ENCODE measurements around the gene KIF20A. TPM values are rescaled to one million over a fixed set of nuclear protein-coding genes. Genes with fewer than 3 reads are reported as not detected.

KIF20A gene
- total RNA-seq, 1 experiment from 2014 or later, result 67.1 TPM

- Histone ChIP-seq H3K27me3 (ENCODE audit: insufficient read depth, low read length) (no peaks in the 10 kb centered on the region; the same call in 1 of the 2 replicates), H3K56ac (ENCODE audit: insufficient read length, low read depth, low read length) (no peak overlapping the region), H3K4me1 (ENCODE audit: insufficient read depth, low read length) (no peaks in the 10 kb centered on the region), H3K18ac (ENCODE audit: insufficient read length, low read depth, low read length) (no peak overlapping the region), H3K14ac (ENCODE audit: insufficient read depth, low read length) (no peak overlapping the region), H4K5ac (ENCODE audit: insufficient read length, low read depth, low read length) (no peak overlapping the region), H2AK5ac (ENCODE audit: insufficient read length, low read length) (no peak overlapping the region), H3K4me2 (ENCODE audit: insufficient read depth, insufficient read length, low read length) (no peak overlapping the region), H2BK5ac (ENCODE audit: insufficient read length, low read length) (no peak overlapping the region), H3K79me1 (ENCODE audit: insufficient read depth, low read depth, low read length, poor library complexity, severe bottlenecking) (no peaks in the 10 kb centered on the region), H2BK12ac (ENCODE audit: insufficient read length, low read depth, low read length) (no peak overlapping the region), H4K91ac (ENCODE audit: insufficient read length, low read depth, low read length) (no peak overlapping the region), H2BK15ac (ENCODE audit: low read depth, low read length) (no peak overlapping the region), H3K27ac (ENCODE audit: insufficient read length, low read depth, low read length) (no peak overlapping the region), H3K9me3 (ENCODE audit: control insufficient read depth, low read depth, low read length) (no peaks in the 10 kb centered on the region), H3K23ac (ENCODE audit: insufficient read length, low read depth, low read length) (no peak overlapping the region), H3K4ac (ENCODE audit: low read depth, low read length) (no peak overlapping the region), H2BK20ac (ENCODE audit: low read depth, low read length, poor library complexity, severe bottlenecking) (no peak overlapping the region), H3K23me2 (ENCODE audit: insufficient read length, low read depth, low read length, poor library complexity, severe bottlenecking) (peaks cover 5% of the 10 kb centered on the region), H4K8ac (replicated peaks; ENCODE audit: insufficient read length, low read depth, low read length) (no peak overlapping the region), H3K9ac (ENCODE audit: extremely low read depth, insufficient read length, low read length) (no peak overlapping the region), H3K79me2 (ENCODE audit: insufficient read depth, low read length) (no peaks in the 10 kb centered on the region), H3T11ph (ENCODE audit: low read length) (no peak overlapping the region), H2BK120ac (ENCODE audit: low read depth, low read length, poor library complexity, severe bottlenecking) (no peak overlapping the region), H4K20me1 (ENCODE audit: control insufficient read depth, insufficient read depth, insufficient read length) (no peaks in the 10 kb centered on the region), H2AFZ (ENCODE audit: low read length) (no peak overlapping the region)
- no peaks in the 10 kb centered on the region for H3K36me3 Mint-ChIP-seq (ENCODE audit: insufficient read depth in 1 of 3, low read depth in 3 of 3)
- no peak overlapping the region for H3K27ac Mint-ChIP-seq
- H3K9me3 Mint-ChIP-seq, result 0 out of 5 replicates have a peak, but pooled peaks cover 0 to 3% of the 10 kb centered on the region in 2 experiments
- no peak for DNase-seq
- no CpG with 5 or more reads among the region's 4 CpGs for WGBS (ENCODE audit: extremely low coverage, insufficient read length, low lambda C conversion rate)
- peaks cover 6% of the 10 kb centered on the region in 2 experiments for H3K4me1 Mint-ChIP-seq
- no peak for TF ChIP-seq CTCF (conservative IDR thresholded peaks at IDR 0.05)
- H3K27me3 Mint-ChIP-seq (ENCODE audit: low read depth), result peaks cover 6% of the 10 kb centered on the region
- H3K4me3 Mint-ChIP-seq, result no peak overlapping the region
These were observed 38.6 kb upstream of the KIF20A start for GRCh38 chr5:138140268-138140667.

Data from H9 (cell line).